Spinal cord (tissue), 10 donors: ENCODE measurements around the gene ANKRD60. TPM values are rescaled to one million over a fixed set of nuclear protein-coding genes. Genes with fewer than 3 reads are reported as not detected.

Experiments used
- DNase-seq, 6 donors: peaks; one replicate each; pipeline versions ENCODE4 v3.0.0 to v3.0.0-alpha.2; 2013 to 2015; ENCODE audit warnings: low spot score in 6 of 6, low read depth in 4 of 6
- H3K27ac ChIP-seq: one replicate; pipeline ENCODE4 v1.5.1; 2013; ENCODE audit warnings: low read depth, low read length, control low read depth
- H3K27me3 ChIP-seq: one replicate; pipeline ENCODE4 v1.6.1; 2013; ENCODE audit warnings: low read length; ENCODE audit not compliant: control insufficient read depth, insufficient read depth
- H3K36me3 ChIP-seq: one replicate; pipeline ENCODE4 v1.6.1; 2013; ENCODE audit warnings: low read length; ENCODE audit not compliant: control insufficient read depth, insufficient read depth
- H3K4me1 ChIP-seq: one replicate; pipeline ENCODE4 v1.6.1; 2013; ENCODE audit warnings: low read length; ENCODE audit not compliant: control insufficient read depth, insufficient read depth
- H3K4me3 ChIP-seq: one replicate; pipeline ENCODE4 v1.5.1; 2013; ENCODE audit warnings: low read depth, low read length, control low read depth
- H3K9me3 ChIP-seq: one replicate; pipeline ENCODE4 v1.6.1; 2013; ENCODE audit warnings: low read length; ENCODE audit not compliant: control insufficient read depth, insufficient read depth
- WGBS: methylation state at CpG from one replicate; pipeline ENCODE4 v1.1.5; 2013; ENCODE audit warnings: missing lambda C conversion rate; ENCODE audit not compliant: insufficient coverage; 5-methylcytosine and 5-hydroxymethylcytosine counted together
- polyA plus RNA-seq, 2 donors: library from polyadenylated mRNA; unstranded; fragments of 120-200 nt; gene quantifications; one replicate each; pipeline ENCODE4 v1.2.1, GENCODE V29; 2013; ENCODE audit not compliant: insufficient read length in 2 of 2
- total RNA-seq, 2 donors: library from RNA; depleted of rRNA in 1 of 2; stranded (reverse); fragments of 120-200 nt in 1 of 2; fragments of >200 nt in 1 of 2; gene quantifications; one replicate each; pipeline versions ENCODE4 v1.2.3 to v1.2.4, GENCODE V29; 2013 to 2014
- donor health status: healthy.

Gene ANKRD60
- total and polyA plus RNA-seq, 4 donors: not detected

DNA sequence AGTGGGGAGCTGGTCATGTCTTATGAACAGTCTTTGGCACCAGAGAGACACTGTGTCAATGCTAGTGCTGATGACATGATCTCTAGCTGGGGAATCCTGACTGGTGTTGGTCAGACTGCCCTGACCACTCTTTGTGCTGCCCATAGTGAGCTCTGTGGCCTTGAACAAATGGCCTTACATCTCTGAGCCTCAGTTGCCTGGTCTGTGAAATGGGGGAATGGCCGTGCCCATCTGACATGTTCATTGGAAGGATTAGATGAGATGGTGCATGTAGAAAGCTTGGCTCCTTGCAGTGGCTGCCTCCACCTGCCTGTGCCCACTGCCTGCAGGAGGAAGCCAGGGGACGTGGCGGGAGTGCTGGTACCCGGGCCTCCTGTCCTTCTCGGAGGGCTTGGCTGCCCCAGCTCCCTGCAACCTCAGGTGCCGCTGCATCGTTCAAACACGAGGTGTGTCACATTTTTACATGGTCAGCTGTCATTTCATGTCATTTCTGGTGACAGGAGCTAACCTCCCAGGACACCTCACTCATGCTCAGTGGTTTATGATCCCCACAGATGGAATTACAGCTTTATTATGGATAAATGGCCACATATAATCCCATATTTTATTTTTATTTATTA lies 45.8 kb downstream of the ANKRD60 start:
- DNase-seq: no peak
- peaks cover 13% of the 10 kb centered on the region for H3K4me1 ChIP-seq
- H3K36me3 ChIP-seq: no peaks in the 10 kb centered on the region
- 98% methylated on average over 5 of the region's 8 CpGs for WGBS
- no peak overlapping the region for H3K27ac ChIP-seq
- H3K4me3 ChIP-seq: no peak overlapping the region
- peaks cover 17% of the 10 kb centered on the region for H3K27me3 ChIP-seq
- no peaks in the 10 kb centered on the region for H3K9me3 ChIP-seq

DNA sequence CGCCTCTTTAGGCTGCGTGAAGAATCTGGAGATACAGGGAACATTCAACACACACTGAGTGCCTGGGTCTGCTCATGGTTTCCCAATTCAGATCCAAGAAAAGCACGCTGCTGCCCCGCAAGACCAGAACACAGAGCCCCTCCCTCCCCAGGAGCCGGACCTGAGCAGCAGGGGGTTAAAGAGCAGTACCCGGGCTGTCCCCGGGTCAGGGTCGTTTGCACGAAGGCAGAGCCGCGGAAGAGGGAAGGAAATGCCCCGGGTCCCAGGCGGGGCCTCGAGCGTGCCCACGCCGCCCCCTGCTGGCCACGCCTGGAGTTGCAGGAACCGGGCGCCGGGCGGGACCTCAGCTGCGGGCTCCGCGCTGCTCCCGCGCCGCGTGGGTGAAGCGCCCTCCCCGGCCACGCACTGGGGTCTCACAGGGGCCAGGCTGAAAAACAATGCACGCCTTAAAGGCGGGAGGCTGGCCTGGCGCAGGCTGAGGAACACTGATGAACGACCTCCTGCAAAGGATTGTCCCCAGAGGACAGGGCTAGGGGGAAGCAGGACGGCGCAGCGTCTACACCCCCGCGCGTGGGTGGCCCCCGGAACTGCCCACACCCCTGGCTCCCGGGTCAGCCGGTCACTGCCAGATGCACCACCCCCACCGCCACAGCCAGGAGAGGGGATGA lies 48.9 kb downstream of the ANKRD60 start:
- Histone ChIP-seq H3K36me3 (no peaks in the 10 kb centered on the region), H3K4me3 (peak overlapping the region; percentile 21), H3K27me3 (peaks cover 17% of the 10 kb centered on the region), H3K27ac (peak overlapping the region; percentile 52), H3K9me3 (no peaks in the 10 kb centered on the region), H3K4me1 (peaks cover 33% of the 10 kb centered on the region)
- peak in 5 of 6 donors; percentile 27 to 86 (median 50) for DNase-seq
- WGBS: 1% methylated on average over 42 of the region's 46 CpGs

DNA sequence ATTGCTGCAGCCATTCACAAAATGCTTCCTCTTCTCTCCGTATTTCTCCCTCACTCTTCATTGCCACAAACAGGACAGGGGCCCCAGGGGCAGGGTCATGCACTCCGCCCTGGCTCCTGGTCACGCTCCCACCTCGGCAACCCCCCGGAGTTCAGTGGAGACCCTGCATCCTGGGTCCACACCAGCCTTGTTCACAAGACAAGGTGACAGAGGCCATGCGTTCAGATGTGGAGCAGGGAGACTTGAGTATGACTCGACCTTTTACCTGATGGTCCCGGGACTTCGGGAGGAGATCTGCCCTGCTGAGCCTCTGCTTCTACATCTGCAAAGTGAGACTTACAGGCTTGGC lies 49.4 kb downstream of the ANKRD60 start:
- Histone ChIP-seq H3K27ac (peak overlapping the region; percentile 52), H3K27me3 (peaks cover 17% of the 10 kb centered on the region), H3K36me3 (no peaks in the 10 kb centered on the region), H3K4me3 (peak overlapping the region; percentile 21), H3K9me3 (no peaks in the 10 kb centered on the region), H3K4me1 (peaks cover 38% of the 10 kb centered on the region)
- no peak for DNase-seq
- WGBS: 48% methylated on average over 8 of the region's 9 CpGs

DNA sequence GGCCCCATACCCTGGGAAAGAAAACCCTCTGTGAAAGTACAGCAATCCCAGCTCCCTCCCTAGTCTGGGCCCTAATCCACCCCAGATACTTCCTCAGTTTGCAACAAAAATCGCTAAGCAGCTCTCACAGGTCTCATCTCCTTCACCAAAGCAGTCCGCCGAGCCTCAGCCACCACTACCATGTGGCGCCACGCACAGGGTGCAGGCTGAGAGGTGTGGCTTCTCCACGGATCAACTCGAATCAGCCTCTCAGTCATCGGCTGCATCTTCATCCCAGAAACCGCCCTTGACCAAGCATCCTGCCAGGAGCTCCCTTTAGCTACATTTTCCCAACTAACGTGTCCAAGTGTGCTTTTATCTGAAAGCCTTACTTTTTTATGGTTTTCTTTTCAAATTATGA lies 50.7 kb downstream of the ANKRD60 start:
- Histone ChIP-seq H3K27ac (no peak overlapping the region), H3K27me3 (peaks cover 17% of the 10 kb centered on the region), H3K9me3 (no peaks in the 10 kb centered on the region), H3K4me3 (no peak overlapping the region), H3K36me3 (no peaks in the 10 kb centered on the region), H3K4me1 (peaks cover 42% of the 10 kb centered on the region)
- DNase-seq: no peak
- 86% methylated on average over 8 of the region's 10 CpGs for WGBS

DNA sequence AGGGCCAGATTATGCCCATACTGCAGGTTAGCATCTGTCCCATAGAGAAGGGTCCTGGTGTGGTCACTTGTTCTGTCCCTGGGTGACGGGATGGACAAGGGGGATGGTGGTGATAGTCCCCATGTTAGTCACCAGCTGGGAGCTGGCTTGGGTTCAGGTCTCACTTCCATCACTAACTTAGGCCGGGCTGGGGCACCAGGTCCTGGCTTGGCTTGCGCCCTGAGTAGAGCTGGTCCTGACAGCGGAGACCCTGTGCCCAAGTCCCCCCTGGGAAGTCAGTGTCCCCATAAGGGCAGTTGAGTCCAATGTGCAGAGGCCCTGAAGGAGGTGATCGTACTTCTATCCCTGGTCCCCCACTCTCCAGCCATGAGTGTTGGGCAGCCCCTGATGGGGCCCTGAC lies 52.6 kb downstream of the ANKRD60 start:
- DNase-seq: no peak
- Histone ChIP-seq H3K27me3 (peaks cover 17% of the 10 kb centered on the region), H3K36me3 (no peaks in the 10 kb centered on the region), H3K9me3 (no peaks in the 10 kb centered on the region), H3K27ac (peak overlapping the region; percentile 86), H3K4me1 (peaks cover 42% of the 10 kb centered on the region), H3K4me3 (no peak overlapping the region)
- 100% methylated on average over 3 of the region's 5 CpGs for WGBS

DNA sequence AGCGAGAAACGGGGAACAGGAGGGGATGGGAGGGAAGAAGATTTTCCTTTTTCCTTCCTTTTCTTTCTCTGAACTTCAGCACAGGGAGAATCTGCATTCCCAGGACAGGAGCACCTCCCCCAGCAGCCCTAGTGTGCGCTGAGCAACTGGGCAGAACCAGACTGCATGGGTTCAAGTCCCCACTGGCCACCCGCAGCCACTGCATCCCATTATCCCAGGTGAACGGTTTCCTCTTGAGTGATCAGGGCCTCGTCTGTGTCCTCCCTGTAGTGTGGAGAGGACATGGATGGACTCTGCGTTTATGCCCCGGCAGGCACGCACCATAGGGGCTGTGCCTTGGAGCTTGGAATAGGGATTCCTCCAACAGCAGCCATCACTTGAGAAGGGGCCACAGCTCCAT lies 53.0 kb downstream of the ANKRD60 start:
- H3K9me3 ChIP-seq: no peaks in the 10 kb centered on the region
- H3K4me1 ChIP-seq: peaks cover 42% of the 10 kb centered on the region
- WGBS: 92% methylated on average over 7 of the region's 9 CpGs
- no peak overlapping the region for H3K4me3 ChIP-seq
- peak overlapping the region; percentile 86 for H3K27ac ChIP-seq
- H3K36me3 ChIP-seq: no peaks in the 10 kb centered on the region
- H3K27me3 ChIP-seq: peaks cover 17% of the 10 kb centered on the region
- no peak for DNase-seq

DNA sequence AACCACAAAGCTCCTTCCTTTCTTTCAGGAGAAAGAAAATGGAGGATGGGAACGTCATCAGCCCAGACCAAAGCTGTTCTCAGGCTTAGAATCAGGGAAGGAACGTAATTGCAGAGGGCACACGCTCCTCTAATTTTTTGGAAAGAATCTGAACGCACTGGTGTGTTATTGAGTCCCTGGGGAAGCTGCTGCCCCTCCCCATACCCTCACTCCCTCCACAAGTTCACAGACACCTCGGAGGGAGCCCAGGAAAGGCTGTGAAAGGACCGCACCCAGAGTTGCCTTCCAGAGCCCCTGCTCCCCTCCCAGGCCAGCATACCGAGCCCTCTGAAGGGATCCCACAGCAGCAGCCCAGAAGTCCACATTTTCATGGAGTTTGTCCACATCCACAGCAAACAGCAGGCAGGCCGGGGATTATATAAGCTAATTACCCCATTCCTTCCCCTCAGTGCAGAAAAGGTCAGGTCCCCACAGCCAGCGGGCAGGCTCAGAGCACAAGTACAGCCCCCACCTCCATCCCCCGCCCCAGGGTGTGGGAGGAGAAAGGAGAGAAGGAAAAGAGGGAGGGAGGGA lies 53.7 kb downstream of the ANKRD60 start:
- H3K27me3 ChIP-seq: peaks cover 11% of the 10 kb centered on the region
- H3K4me1 ChIP-seq: peaks cover 39% of the 10 kb centered on the region
- DNase-seq: peak in 1 of 6 donors; percentile 79
- H3K9me3 ChIP-seq: no peaks in the 10 kb centered on the region
- H3K27ac ChIP-seq: peak overlapping the region; percentile 86
- 68% methylated on average over 4 of the region's 10 CpGs for WGBS
- no peaks in the 10 kb centered on the region for H3K36me3 ChIP-seq
- H3K4me3 ChIP-seq: no peak overlapping the region

DNA sequence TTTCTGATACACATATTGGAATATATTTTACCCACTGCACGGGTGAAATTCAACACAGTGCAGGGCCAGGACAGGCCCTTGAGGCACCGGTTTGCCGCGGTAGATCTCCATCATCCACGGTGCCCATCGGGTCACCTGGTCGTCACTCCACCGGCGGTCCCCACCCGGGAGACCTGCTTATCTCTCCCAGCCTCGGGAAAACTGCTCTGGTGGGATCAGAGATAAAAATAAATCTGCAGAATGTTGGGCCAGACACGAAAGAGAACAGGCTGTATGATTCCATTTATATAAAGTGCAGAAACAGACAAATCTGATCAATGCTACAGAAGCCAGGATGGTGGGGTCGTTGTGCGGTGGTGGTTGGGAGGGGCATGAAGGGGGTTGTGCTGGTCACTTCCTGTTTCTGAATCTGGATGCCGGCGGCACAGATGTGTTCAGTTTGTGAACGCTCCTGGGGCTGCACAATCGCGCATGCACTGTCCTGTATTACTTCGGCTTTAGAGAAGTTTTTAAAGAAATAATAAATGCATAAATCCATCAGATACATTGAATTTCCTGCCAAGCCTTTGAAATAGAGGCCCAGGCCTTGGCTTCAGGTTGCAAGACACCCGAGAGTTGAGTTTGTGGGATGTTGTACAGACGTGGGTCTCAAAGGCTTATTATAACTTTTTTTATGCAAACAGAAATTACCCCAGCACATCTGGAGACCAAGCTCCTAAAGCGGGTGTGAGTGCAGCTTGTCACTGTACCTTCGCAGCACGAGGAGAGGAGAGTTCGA lies 54.3 kb downstream of the ANKRD60 start:
- Histone ChIP-seq H3K9me3 (no peaks in the 10 kb centered on the region), H3K27ac (peak overlapping the region; percentile 86), H3K4me1 (peaks cover 32% of the 10 kb centered on the region), H3K36me3 (no peaks in the 10 kb centered on the region), H3K27me3 (peaks cover 7% of the 10 kb centered on the region), H3K4me3 (no peak overlapping the region)
- WGBS: 74% methylated on average over 13 of the region's 26 CpGs
- DNase-seq: no peak

DNA sequence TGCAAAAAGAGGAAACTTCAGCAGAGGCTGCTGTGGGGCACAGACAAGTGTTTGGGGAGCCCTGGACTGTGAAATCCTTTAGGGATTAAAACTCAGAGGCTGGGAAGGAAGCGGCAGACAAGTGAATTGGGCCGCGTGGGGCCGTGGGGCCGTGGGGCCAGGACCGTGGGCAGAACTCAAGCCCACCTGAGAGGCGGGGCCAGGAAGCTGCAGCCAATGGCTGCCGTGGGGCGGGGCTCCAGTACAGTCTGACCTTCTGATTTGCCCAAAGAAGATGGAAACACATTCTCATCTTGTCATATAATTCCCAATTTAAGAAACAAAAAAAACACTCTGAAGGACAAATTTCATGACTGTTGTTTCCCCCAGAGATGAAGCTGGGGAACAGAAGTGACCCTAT lies 55.4 kb downstream of the ANKRD60 start:
- Histone ChIP-seq H3K36me3 (no peaks in the 10 kb centered on the region), H3K27me3 (no peaks in the 10 kb centered on the region), H3K9me3 (no peaks in the 10 kb centered on the region), H3K4me3 (no peak overlapping the region), H3K4me1 (peaks cover 29% of the 10 kb centered on the region), H3K27ac (no peak overlapping the region)
- no peak for DNase-seq
- WGBS: 91% methylated on average over 9 of the region's 9 CpGs
